GM10266 (cell line): ENCODE data around the gene NOTUM.

Experiments used
- DNase-seq: peaks from one replicate; pipeline ENCODE4 v3.0.0; 2012; ENCODE audit errors: extremely low spot score
- CTCF ChIP-seq: IDR thresholded peaks from 2 replicates; pipeline ENCODE4 v1.5.1; 2012; ENCODE audit warnings: mild to moderate bottlenecking, low read depth; ENCODE audit not compliant: control insufficient read depth, insufficient read depth; ENCODE audit errors: missing control alignments

Gene NOTUM

GRCh38 chr17:81911969-81912368, 49.0 kb downstream of the NOTUM start:
- DNase-seq: no peak
- no peak for TF ChIP-seq CTCF

- no peak for TF ChIP-seq CTCF
- DNase-seq: peak; percentile 100
Measured at GRCh38 chr17:81911277-81911961, 49.6 kb downstream of the NOTUM start, which contains the start of gene PCYT2. TSS of gene PCYT2 (minus strand) at chr17:81911399. CDS start at chr17:81911355, 44 bp downstream.

GRCh38 chr17:81910840-81911276, 50.1 kb downstream of the NOTUM start:
- DNase-seq: no peak
- TF ChIP-seq CTCF: no peak

- DNase-seq: no peak
Measured at GRCh38 chr17:81909966-81910839, 50.8 kb downstream of the NOTUM start.

GRCh38 chr17:81909231-81909630, 51.8 kb downstream of the NOTUM start:
- no peak for DNase-seq
- no peak for TF ChIP-seq CTCF

More at GRCh38 chr17:81909966-81910839, 50.8 kb downstream of the NOTUM start:
- TF ChIP-seq CTCF: no peak

- TF ChIP-seq CTCF: no peak
- DNase-seq: no peak
Measured at GRCh38 chr17:81908793-81909192, 52.2 kb downstream of the NOTUM start.
